Activated CD4-positive, alpha-beta memory T cell treated with anti-CD3 and anti-CD28 coated beads for 36 hours (primary cell): ENCODE measurements around the gene C9orf50. TPM values are rescaled to one million over a fixed set of nuclear protein-coding genes. Genes with fewer than 3 reads are reported as not detected.
A peak's percentile ranks its signal among the peaks of the same experiment; 100 is the strongest.
"Not testable (repeated sequence)": the region's sequence is repeated elsewhere in the genome, so short reads cannot be mapped to it uniquely, and the experiment has no call there.

Experiments used
- CTCF ChIA-PET: fragments of 350-600 bp; sonication (Branson Sonifier 250); formaldehyde crosslinking; loops from one replicate; lab custom pipeline; 2021; ENCODE audit warnings: antibody characterized with exemption, inconsistent platforms; lab: Charles Lee
- POLR2A ChIA-PET: fragments of 350-600 bp; sonication (Branson Sonifier 250); formaldehyde crosslinking; loops from one replicate; lab custom pipeline; 2021; ENCODE audit warnings: antibody characterized with exemption; lab: Charles Lee
- DNase-seq: peaks from one replicate; pipeline ENCODE4 v3.0.0-alpha.2; 2020
- H3K27ac Mint-ChIP-seq: one replicate; pipeline ENCODE4 v1.8.0; 2021; ENCODE audit warnings: mixed read lengths
- H3K27me3 Mint-ChIP-seq: one replicate; pipeline ENCODE4 v1.8.0; 2021; ENCODE audit warnings: mixed read lengths
- H3K36me3 Mint-ChIP-seq: one replicate; pipeline ENCODE4 v1.8.0; 2021; ENCODE audit warnings: mixed read lengths
- H3K4me1 Mint-ChIP-seq: one replicate; pipeline ENCODE4 v1.8.0; 2021; ENCODE audit warnings: low read depth, mixed read lengths
- H3K4me3 Mint-ChIP-seq: one replicate; pipeline ENCODE4 v1.8.0; 2021; ENCODE audit warnings: mild to moderate bottlenecking, mixed read lengths
- H3K9me3 Mint-ChIP-seq: one replicate; pipeline ENCODE4 v1.8.0; 2021; ENCODE audit warnings: mixed read lengths
- intact Hi-C: fragments of 100-400 bp; cut with micrococcal nuclease; formaldehyde crosslinking; loops from one replicate; pipeline ENCODE4 v1.15.1; 2023
- total RNA-seq, 2 experiments: library from RNA; stranded (reverse); gene quantifications; one replicate each; pipeline ENCODE4 v1.2.3, GENCODE V29; 2021

Gene C9orf50
- total RNA-seq, 2 experiments from 2014 or later = not detected

DNA sequence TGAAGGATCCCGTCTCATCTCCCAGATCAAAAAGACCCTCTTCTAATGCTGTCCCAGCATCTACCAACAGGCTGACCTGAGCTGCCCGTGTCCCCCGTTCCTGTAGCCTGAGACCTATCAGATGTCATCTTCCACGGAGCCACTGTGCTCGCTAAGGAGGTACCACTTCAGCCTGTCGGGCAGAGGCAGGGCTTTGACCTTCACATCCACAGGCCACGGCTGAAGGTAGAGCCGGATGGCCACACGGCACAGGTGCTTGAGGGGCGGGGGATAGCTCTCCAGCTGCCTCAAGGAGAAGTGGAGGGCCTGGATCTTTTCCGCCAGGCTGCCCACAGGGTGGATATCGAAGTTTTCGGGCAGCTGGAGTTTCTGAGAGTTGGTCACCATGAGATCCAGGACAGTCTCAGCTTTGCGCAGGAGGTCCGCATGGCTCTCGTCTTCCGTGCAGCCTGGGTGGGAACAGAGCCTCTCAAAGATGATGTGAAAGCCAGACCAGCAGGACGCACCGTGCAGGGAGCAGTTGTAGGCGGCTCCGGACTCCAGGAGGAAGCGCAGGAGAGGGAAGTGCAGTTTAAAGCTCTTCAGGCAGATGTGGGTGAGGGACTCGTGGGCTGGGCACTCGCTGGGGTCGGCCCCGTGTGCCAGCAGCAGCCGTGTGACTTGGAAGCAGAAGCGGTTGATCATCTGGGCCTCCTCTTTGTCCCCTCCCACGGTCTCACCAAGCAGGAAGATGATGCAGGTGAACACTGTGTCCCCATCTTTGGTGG is 17.0 kb upstream of the C9orf50 start:
- Mint-ChIP-seq H3K36me3 (peaks cover 13% of the 10 kb centered on the region), H3K4me1 (peaks cover 15% of the 10 kb centered on the region), H3K9me3 (no peaks in the 10 kb centered on the region), H3K27ac (no peak overlapping the region), H3K4me3 (no peak overlapping the region), H3K27me3 (no peaks in the 10 kb centered on the region)
- intact Hi-C loops = no loop called here
- POLR2A ChIA-PET = no interaction called here
- CTCF ChIA-PET = interaction anchor here (1.1 to 8.7 kb wide), 3 partner anchors 10 to 499 kb away, joined by 4 to 70 read pairs (median 6); partner anchors contain the start of gene NTMT1
- DNase-seq = no peak

GRCh38 chr9:129637102-129637501 is 16.2 kb upstream of the C9orf50 start:
- intact Hi-C loops = no loop called here
- peaks cover 17% of the 10 kb centered on the region for H3K36me3 Mint-ChIP-seq
- no peak overlapping the region for H3K4me3 Mint-ChIP-seq
- ChIA-PET CTCF (interaction anchor here (1.1 to 8.7 kb wide), 3 partner anchors 10 to 498 kb away, joined by 4 to 70 read pairs (median 6); partner anchors contain the start of gene NTMT1), POLR2A (no interaction called here)
- H3K27me3 Mint-ChIP-seq = no peaks in the 10 kb centered on the region
- H3K4me1 Mint-ChIP-seq = peaks cover 22% of the 10 kb centered on the region
- H3K9me3 Mint-ChIP-seq = no peaks in the 10 kb centered on the region
- no peak for DNase-seq
- no peak overlapping the region for H3K27ac Mint-ChIP-seq

DNA sequence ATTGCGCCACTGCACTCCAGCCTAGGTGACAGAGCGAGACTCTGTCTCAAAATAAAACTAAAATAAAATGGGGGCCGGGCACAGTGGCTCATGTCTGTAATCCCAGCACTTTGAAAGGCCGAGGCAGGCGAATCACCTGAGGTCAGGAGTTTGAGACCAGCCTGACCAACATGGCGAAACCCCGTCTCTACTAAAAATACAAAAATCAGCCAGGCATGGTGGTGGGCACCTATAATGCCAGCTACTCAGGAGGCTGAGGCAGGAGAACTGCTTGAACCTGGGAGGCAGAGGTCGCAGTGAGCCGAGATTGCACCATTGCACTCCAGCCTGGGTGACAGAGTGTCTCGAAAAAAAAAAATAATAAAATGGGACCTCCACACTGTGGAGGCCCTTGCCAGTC is 15.4 kb upstream of the C9orf50 start:
- POLR2A ChIA-PET, intact Hi-C loops, H3K4me3 Mint-ChIP-seq, H3K27me3 Mint-ChIP-seq, H3K27ac Mint-ChIP-seq, H3K9me3 Mint-ChIP-seq, DNase-seq: not testable (repeated sequence)
- CTCF ChIA-PET = interaction anchor here (1.7 to 8.7 kb wide), 2 partner anchors 9 to 497 kb away, joined by 6 to 70 read pairs; partner anchors contain the start of gene NTMT1
- peaks cover 17% of the 10 kb centered on the region for H3K36me3 Mint-ChIP-seq
- peaks cover 28% of the 10 kb centered on the region for H3K4me1 Mint-ChIP-seq

GRCh38 chr9:129635099-129636065 is 14.5 kb upstream of the C9orf50 start:
- Mint-ChIP-seq H3K36me3 (peaks cover 17% of the 10 kb centered on the region), H3K9me3 (no peaks in the 10 kb centered on the region), H3K4me3 (no peak overlapping the region), H3K27me3 (no peaks in the 10 kb centered on the region), H3K4me1 (peaks cover 28% of the 10 kb centered on the region), H3K27ac (no peak overlapping the region)
- ChIA-PET POLR2A (no interaction called here), CTCF (no interaction called here)
- no peak for DNase-seq
- intact Hi-C loops = no loop called here

DNA sequence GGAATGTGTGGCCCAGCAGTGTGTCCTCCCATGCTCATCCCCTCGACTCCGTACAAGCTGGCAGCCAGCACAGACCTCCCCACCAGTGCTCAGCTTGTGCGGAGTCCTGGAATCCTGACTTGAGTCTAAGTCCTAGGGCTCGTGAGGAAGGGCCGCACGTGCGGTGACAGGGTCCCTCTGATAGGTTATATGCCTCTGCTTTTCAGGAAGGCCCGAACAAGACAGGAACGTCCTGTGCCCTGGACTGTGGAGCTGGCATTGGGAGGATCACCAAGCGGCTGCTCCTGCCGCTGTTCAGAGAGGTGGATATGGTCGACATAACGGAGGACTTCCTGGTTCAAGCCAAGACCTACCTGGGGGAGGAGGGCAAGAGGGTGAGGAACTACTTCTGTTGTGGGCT is 12.9 kb upstream of the C9orf50 start:
- intact Hi-C loops = no loop called here
- CTCF ChIA-PET = interaction anchor here (1.4 kb wide), 1 partner anchor 8 kb away, joined by 3 read pairs; the partner anchor contains the start of gene NTMT1
- Mint-ChIP-seq H3K9me3 (no peaks in the 10 kb centered on the region), H3K27me3 (no peaks in the 10 kb centered on the region), H3K4me3 (no peak overlapping the region), H3K4me1 (peaks cover 38% of the 10 kb centered on the region), H3K36me3 (peaks cover 20% of the 10 kb centered on the region), H3K27ac (no peak overlapping the region)
- POLR2A ChIA-PET = no interaction called here
- DNase-seq = no peak

GRCh38 chr9:129633207-129633606 is 12.3 kb upstream of the C9orf50 start:
- H3K27me3 Mint-ChIP-seq = no peaks in the 10 kb centered on the region
- DNase-seq = no peak
- peaks cover 44% of the 10 kb centered on the region for H3K4me1 Mint-ChIP-seq
- ChIA-PET POLR2A (no interaction called here), CTCF (interaction anchor here (0.7 to 1.4 kb wide), 3 partner anchors 8 to 16 kb away, joined by 3 read pairs; partner anchors contain the start of gene NTMT1)
- H3K9me3 Mint-ChIP-seq = no peaks in the 10 kb centered on the region
- intact Hi-C loops = no loop called here
- no peak overlapping the region for H3K4me3 Mint-ChIP-seq
- H3K27ac Mint-ChIP-seq = no peak overlapping the region
- H3K36me3 Mint-ChIP-seq = peaks cover 24% of the 10 kb centered on the region

- Mint-ChIP-seq H3K4me1 (peaks cover 52% of the 10 kb centered on the region), H3K27ac (peak overlapping the region; percentile 5), H3K9me3 (no peaks in the 10 kb centered on the region), H3K27me3 (no peaks in the 10 kb centered on the region), H3K4me3 (no peak overlapping the region), H3K36me3 (peaks cover 23% of the 10 kb centered on the region)
- intact Hi-C loops = no loop called here
- CTCF ChIA-PET = interaction anchor here (1.2 kb wide), 1 partner anchor 8 kb away, joined by 3 read pairs; no protein-coding TSS in a partner anchor
- no peak for DNase-seq
- POLR2A ChIA-PET = no interaction called here
Measured at GRCh38 chr9:129632460-129632859, 11.6 kb upstream of the C9orf50 start.

DNA sequence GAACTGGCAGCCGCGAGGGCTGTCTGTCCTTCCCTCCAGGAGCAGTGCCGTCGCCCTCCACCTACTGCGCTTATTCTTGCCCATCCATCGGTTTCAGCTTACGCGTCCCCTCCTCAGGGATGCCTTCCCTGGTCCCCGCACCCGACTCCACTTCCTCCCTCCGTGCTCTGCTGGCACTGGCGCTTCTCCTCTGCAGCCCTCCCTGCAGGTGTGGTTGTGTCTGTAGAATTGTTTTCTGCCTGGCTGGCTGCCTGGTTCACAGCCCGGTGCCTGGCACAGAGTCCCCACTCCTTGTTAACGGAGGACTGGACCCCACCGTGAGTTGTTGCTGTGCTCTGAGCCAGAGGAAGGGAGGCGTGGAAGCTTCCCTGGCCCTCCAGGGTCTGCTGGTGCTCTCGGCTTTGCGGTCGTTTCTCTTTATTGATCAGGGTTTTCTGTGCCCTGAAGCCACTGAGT is 10.8 kb upstream of the C9orf50 start:
- H3K36me3 Mint-ChIP-seq = peaks cover 28% of the 10 kb centered on the region
- peak overlapping the region; percentile 61 for H3K27ac Mint-ChIP-seq
- H3K27me3 Mint-ChIP-seq = no peaks in the 10 kb centered on the region
- no peak overlapping the region for H3K4me3 Mint-ChIP-seq
- no peaks in the 10 kb centered on the region for H3K9me3 Mint-ChIP-seq
- DNase-seq = no peak
- peaks cover 59% of the 10 kb centered on the region for H3K4me1 Mint-ChIP-seq
- CTCF ChIA-PET = interaction anchor here (1.1 kb wide), 1 partner anchor 152 kb away, joined by 3 read pairs; no protein-coding TSS in a partner anchor
- intact Hi-C loops = no loop called here
- POLR2A ChIA-PET = no interaction called here

- Mint-ChIP-seq H3K27ac (peak overlapping the region; percentile 61), H3K4me1 (peaks cover 59% of the 10 kb centered on the region), H3K4me3 (no peak overlapping the region), H3K36me3 (peaks cover 28% of the 10 kb centered on the region), H3K27me3 (no peaks in the 10 kb centered on the region), H3K9me3 (no peaks in the 10 kb centered on the region)
- ChIA-PET CTCF (interaction anchor here (1.0 to 7.7 kb wide), 3 partner anchors 10 to 499 kb away, joined by 3 to 70 read pairs (median 4); partner anchors contain the start of gene ASB6), POLR2A (no interaction called here)
- intact Hi-C loops = no loop called here
- peak; percentile 44 for DNase-seq
Measured at GRCh38 chr9:129630967-129631673, 10.2 kb upstream of the C9orf50 start.

DNA sequence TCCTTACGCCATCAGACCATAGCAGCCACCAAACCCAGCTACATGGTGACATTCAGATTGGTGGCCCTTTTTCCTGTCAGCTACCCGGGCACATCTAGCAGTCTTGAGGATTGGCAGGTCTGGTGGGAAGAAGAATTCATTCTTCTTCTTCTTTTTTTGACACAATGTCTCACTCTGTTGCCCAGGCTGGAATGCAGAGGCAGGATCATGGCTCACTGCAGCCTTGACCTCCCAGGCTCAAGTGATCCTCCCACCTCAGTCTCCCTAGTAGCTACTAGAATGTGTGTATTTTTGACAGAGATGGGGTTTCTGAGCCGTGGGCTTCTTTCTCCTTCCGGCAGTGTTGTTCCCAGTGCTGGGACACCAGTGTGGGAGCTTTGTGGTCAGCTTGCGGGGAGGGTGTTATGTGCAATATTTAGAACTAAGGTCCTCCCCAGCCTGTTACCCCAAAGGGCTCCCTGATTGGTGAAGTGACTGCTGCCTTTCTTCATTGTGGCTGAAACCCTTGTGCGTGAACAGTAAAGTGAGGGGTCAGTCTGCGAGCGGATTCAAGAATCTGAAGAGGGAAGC is 8.4 kb upstream of the C9orf50 start:
- peak overlapping the region; percentile 30 for H3K27ac Mint-ChIP-seq

DNA sequence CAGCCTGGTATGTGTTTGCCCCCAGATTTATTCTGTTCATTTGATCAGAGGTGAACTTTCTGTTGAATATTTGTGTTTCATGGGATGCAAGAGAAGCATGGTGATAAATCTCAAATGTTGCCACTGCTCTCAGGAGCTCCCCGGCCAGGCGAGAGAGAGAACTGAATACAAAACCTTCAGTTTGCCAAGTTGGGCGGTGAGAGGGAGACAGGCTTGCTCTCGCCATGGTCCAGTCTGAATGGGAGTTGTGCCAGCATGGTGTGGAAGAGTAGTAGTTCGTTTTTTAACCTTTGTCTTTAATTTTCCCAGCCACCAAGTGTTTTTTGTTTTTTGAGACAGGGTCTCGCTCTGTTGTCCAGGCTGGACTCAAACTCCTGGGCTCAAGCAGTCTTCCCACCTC is 7.8 kb upstream of the C9orf50 start:
- ChIA-PET POLR2A (no interaction called here), CTCF (interaction anchor here (1.0 to 7.7 kb wide), 3 partner anchors 12 to 490 kb away, joined by 3 to 70 read pairs (median 4); partner anchors contain the start of gene ASB6)
- no peaks in the 10 kb centered on the region for H3K27me3 Mint-ChIP-seq
- no peaks in the 10 kb centered on the region for H3K9me3 Mint-ChIP-seq
- H3K4me3 Mint-ChIP-seq = no peak overlapping the region
- H3K27ac Mint-ChIP-seq = peak overlapping the region; percentile 30
- intact Hi-C loops = no loop called here
- peaks cover 74% of the 10 kb centered on the region for H3K4me1 Mint-ChIP-seq
- H3K36me3 Mint-ChIP-seq = peaks cover 19% of the 10 kb centered on the region
- DNase-seq = no peak

More for the DNA sequence above, 8.4 kb upstream of the C9orf50 start:
- intact Hi-C loops = no loop called here
- POLR2A ChIA-PET = no interaction called here
- H3K9me3 Mint-ChIP-seq = no peaks in the 10 kb centered on the region
- no peak for DNase-seq
- H3K27me3 Mint-ChIP-seq = no peaks in the 10 kb centered on the region
- H3K36me3 Mint-ChIP-seq = peaks cover 20% of the 10 kb centered on the region
- peaks cover 70% of the 10 kb centered on the region for H3K4me1 Mint-ChIP-seq
- H3K4me3 Mint-ChIP-seq = no peak overlapping the region
- CTCF ChIA-PET = interaction anchor here (1.0 to 7.7 kb wide), 3 partner anchors 11 to 491 kb away, joined by 3 to 70 read pairs (median 4); partner anchors contain the start of gene ASB6
